HepG2 (cell line): ENCODE results near the gene CES3. TPM values are rescaled to one million over a fixed set of nuclear protein-coding genes. Genes with fewer than 3 reads are reported as not detected.

Experiments
- CC2D1A ChIP-seq: sonication (generic); formaldehyde crosslinking; IDR thresholded peaks from 2 replicates; pipeline ENCODE4 v1.8.1; 2023; ENCODE audit warnings: mild to moderate bottlenecking, missing genetic modification reagents
- CHCHD3 ChIP-seq: sonication (generic); formaldehyde crosslinking; IDR thresholded peaks from 2 replicates; pipeline ENCODE4 v1.8.0; 2022; ENCODE audit warnings: mild to moderate bottlenecking, missing genetic modification reagents, moderate library complexity
- DBP ChIP-seq: sonication (generic); formaldehyde crosslinking; IDR thresholded peaks from 2 replicates; pipeline ENCODE4 v1.4.0; 2020; ENCODE audit warnings: missing genetic modification reagents; ENCODE audit errors: not compliant biosample characterization
- DNMT1 ChIP-seq: sonication (generic); formaldehyde crosslinking; IDR thresholded peaks from 2 replicates; pipeline ENCODE4 v1.5.1; 2020; ENCODE audit warnings: mild to moderate bottlenecking, missing genetic modification reagents
- ELF4 ChIP-seq: sonication (generic); formaldehyde crosslinking; IDR thresholded peaks from 2 replicates; pipeline ENCODE4 v1.5.0; 2020; ENCODE audit warnings: missing genetic modification reagents, mild to moderate bottlenecking, moderate library complexity, borderline replicate concordance
- MXD3 ChIP-seq: IDR thresholded peaks from 2 replicates; pipeline ENCODE4 v1.6.1; 2016; ENCODE audit warnings: mild to moderate bottlenecking, missing biosample characterization, missing genetic modification reagents
- NFATC3 ChIP-seq: sonication (generic); formaldehyde crosslinking; IDR thresholded peaks from 2 replicates; pipeline ENCODE4 v1.5.1; 2020; ENCODE audit warnings: mild to moderate bottlenecking, missing genetic modification reagents
- RFX1 ChIP-seq: fragments of 450-650 bp; IDR thresholded peaks from 2 replicates; pipeline ENCODE4 v1.6.1; 2017
- SNAPC2 ChIP-seq: sonication (generic); formaldehyde crosslinking; IDR thresholded peaks from 2 replicates; pipeline ENCODE4 v1.8.1; 2022; ENCODE audit warnings: mild to moderate bottlenecking, missing genetic modification reagents
- TGIF2 ChIP-seq: IDR thresholded peaks from 2 replicates; pipeline ENCODE4 v1.6.1; 2016; ENCODE audit warnings: control low read depth, missing compliant biosample characterization
- TSC22D2 ChIP-seq: sonication (generic); formaldehyde crosslinking; IDR thresholded peaks from 2 replicates; pipeline ENCODE4 v1.5.1; 2020; ENCODE audit warnings: missing genetic modification reagents, mild to moderate bottlenecking, borderline replicate concordance
- ZNF20 ChIP-seq: sonication (generic); formaldehyde crosslinking; IDR thresholded peaks from 2 replicates; pipeline ENCODE4 v1.4.0; 2020; ENCODE audit warnings: mild to moderate bottlenecking, moderate library complexity, missing genetic modification reagents
- ZNF275 ChIP-seq: sonication (generic); formaldehyde crosslinking; IDR thresholded peaks from 2 replicates; pipeline ENCODE4 v1.8.0; 2022; ENCODE audit warnings: missing genetic modification reagents, mild to moderate bottlenecking, inconsistent platforms, borderline replicate concordance
- ZNF354B ChIP-seq: sonication (generic); formaldehyde crosslinking; IDR thresholded peaks from 2 replicates; pipeline ENCODE4 v1.8.0; 2022; ENCODE audit warnings: mild to moderate bottlenecking, missing genetic modification reagents
- ZNF597 ChIP-seq: sonication (generic); formaldehyde crosslinking; IDR thresholded peaks from 2 replicates; pipeline ENCODE4 v1.5.0; 2020; ENCODE audit warnings: missing genetic modification reagents
- ZNF615 ChIP-seq: sonication (generic); formaldehyde crosslinking; IDR thresholded peaks from 2 replicates; pipeline ENCODE4 v1.5.0; 2020; ENCODE audit warnings: mild to moderate bottlenecking, missing genetic modification reagents, borderline replicate concordance
- ZNF646 ChIP-seq: sonication (generic); formaldehyde crosslinking; IDR thresholded peaks from 2 replicates; pipeline ENCODE4 v1.9.0; 2021; ENCODE audit warnings: mild to moderate bottlenecking, missing genetic modification reagents
- ZNF879 ChIP-seq: sonication (generic); formaldehyde crosslinking; IDR thresholded peaks from 2 replicates; pipeline ENCODE4 v1.8.1; 2023; ENCODE audit warnings: missing genetic modification reagents
- polyA plus RNA-seq, 8 experiments: library from polyadenylated mRNA; depleted of rRNA in 3 of 8; stranded (reverse) in 7 of 8; unstranded in 1 of 8; fragments of >200 nt; fragmentation: Illumina TruSeq in 4 of 8; extraction: Trizol in 4 of 8; gene quantifications; 2 replicates each; pipeline versions ENCODE4 v1.2.1 to v1.2.3, GENCODE V29; 2011 to 2016; ENCODE audit warnings: low read depth in 4 of 8, missing spikeins in 1 of 8, mixed read lengths in 1 of 8; ENCODE audit not compliant: insufficient read depth in 1 of 8
- total RNA-seq, 5 experiments: library from RNA; depleted of rRNA; stranded (reverse); fragments of >200 nt; fragmentation: Illumina TruSeq; extraction: Trizol; gene quantifications; 2 replicates each; pipeline ENCODE4 v1.2.3, GENCODE V29; 2016; ENCODE audit warnings: low read depth in 1 of 5

Gene CES3
- total and polyA plus RNA-seq, 2 of the 13 experiments (the other 11 are each of a cell fraction or from before 2014, with no cell fraction given): 6.6 to 17.4 TPM

- TF ChIP-seq ZNF646 (CRISPR knock-in tag) (peak; percentile 84; the same call in 1 of the 2 replicates), ELF4 (CRISPR knock-in tag) (no peak; the same call in 1 of the 2 replicates), ZNF275 (CRISPR knock-in tag) (peak; percentile 45; the same call in 1 of the 2 replicates), ZNF354B (CRISPR knock-in tag) (no peak; the same call in 1 of the 2 replicates), CHCHD3 (CRISPR knock-in tag) (peak; percentile 59; the same call in 1 of the 2 replicates), DNMT1 (CRISPR knock-in tag) (peak; percentile 80; the same call in 1 of the 2 replicates), SNAPC2 (CRISPR knock-in tag) (no peak), NFATC3 (CRISPR knock-in tag) (no peak), ZNF879 (CRISPR knock-in tag) (no peak), ZNF597 (CRISPR knock-in tag) (0 out of 2 replicates have a peak, but pooled peaks have one; percentile 93), TSC22D2 (peak; percentile 85), DBP (CRISPR knock-in tag) (peak; percentile 66), ZNF615 (CRISPR knock-in tag) (peak; percentile 95), MXD3 (CRISPR knock-in tag) (peak; percentile 84), ZNF20 (CRISPR knock-in tag) (peak; percentile 76; the same call in 1 of the 2 replicates), CC2D1A (CRISPR knock-in tag) (0 out of 2 replicates have a peak, but pooled peaks have one; percentile 45), RFX1 (no peak), TGIF2 (peak; percentile 92)
Observed at GRCh38 chr16:66934138-66934838, 26.8 kb upstream of the CES3 start, which contains the start of gene CIAO2B (continued).
